NOMO-1 treated with DMSO at 0.1 percent for 48 hours (cell line): ENCODE data around the gene MRPS25.
A peak's percentile ranks its signal among the peaks of the same experiment; 100 is the strongest.

Experiments
- DNase-seq: peaks from one replicate; lab custom pipeline; 2025; ENCODE audit not compliant: unreplicated experiment; lab: John Stamatoyannopoulos, UW

The MRPS25 gene

DNA sequence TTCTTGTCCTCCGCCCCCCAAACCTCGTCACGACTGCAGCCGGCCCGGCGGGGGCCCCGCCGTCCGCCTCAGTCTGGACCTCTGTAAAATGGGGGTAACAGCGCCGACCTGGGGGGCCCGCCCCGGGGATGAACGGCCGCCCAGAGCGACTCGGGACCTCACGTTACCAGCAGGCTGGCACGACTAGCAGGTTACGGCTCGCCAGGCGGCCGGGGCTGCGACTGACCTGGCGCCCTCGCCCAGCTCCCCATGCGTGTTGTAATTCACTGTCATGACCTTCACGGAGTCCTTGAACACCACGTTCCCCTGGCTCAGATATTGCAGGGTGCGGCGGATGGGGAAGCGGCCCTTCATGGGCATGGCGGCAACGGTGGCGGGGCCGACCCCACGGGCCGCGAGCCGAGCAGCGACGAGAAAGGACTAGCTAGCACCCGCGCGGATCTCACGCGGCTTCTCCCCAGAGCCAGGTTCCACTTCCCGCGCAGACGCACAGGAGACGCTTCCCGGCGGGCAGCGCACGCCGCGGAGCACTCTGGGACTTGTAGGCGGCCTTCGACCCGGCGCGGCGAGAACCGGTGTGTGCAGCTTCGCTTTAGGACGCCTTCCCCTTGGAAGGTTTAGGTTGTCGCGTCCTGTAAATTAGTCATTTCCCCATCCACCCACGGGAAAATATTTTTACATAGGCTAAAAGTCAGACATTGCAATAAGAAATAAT is at the start of gene MRPS25:
Gene MRPS25 (minus strand): TSS at position 481 of the 715 bp plus-strand sequence. CDS start 121 bp downstream, at position 360.
- DNase-seq: peak; percentile 88

DNA sequence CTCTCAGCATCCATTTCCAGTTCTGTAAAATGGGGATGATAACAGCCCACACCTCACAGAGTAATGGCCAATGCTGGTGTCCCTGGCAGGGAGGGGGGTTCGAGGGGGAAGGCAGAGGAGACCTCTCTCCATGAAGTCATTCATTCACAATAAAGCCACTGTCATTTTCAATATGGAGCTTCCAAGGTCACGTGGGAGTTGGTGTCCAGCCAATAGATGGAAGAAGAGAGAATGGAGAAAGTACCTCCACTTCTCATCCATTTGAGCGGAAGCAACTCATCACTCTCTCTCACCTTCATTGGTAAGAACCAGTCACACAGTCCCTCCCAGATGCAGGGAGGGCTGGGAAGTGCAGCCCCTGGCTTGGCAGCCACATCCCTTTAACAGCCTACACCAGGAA is 48.8 kb upstream of the MRPS25 start:
- DNase-seq: no peak

DNA sequence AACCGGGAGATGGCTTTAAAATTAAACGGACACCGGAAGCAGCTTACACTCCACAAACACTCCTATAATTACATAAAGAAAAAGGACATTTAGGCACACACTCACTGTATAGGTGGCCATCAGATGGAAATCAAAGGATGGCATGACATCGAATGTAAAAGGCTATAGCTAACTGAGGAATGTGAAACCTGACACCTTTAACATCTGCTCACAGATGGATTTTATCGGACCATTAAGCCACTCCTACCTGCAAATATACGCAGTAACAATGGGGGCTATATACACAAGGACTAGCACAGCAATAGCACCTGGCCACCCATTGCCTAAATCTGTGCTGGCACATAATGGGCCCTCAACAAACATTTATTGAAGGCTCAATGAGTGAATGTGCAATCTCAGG is 48.4 kb upstream of the MRPS25 start:
- no peak for DNase-seq

DNA sequence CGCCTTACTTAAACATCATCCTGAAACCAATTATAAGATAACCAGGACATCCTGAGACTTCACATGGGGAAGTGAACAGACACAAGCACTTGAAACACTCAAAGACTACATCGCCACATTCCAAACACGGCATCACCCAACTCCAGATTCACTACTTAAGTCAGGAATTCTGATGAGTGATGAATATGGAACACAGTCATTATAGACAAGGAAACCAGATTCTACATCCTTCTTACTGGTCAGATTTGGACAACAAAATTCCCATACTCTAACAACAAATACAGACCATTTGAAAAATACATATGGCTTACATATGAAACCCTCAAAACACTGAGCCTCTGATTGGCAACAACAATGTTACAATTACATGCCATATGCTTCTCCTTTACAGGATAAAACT is 46.9 kb upstream of the MRPS25 start:
- DNase-seq: no peak

DNA sequence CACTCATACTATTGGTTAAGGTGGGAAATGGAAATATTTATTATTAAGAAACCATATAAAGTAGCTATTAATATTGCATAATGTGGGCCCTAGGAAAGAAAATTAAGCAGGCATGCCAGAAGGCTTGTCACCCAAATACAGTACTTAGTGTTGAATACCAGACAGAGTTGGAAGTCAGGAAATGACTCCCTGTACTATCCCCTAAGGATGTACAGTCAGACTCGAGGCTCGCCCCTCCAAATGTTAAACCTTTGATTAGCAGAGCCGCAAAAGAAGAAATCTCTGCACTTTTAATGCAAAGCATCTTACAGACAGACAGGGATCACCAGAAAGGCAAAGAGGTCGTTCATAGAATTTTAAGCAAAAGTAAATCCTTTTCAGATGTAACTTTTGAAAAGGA is 45.1 kb upstream of the MRPS25 start:
- DNase-seq: no peak

DNA sequence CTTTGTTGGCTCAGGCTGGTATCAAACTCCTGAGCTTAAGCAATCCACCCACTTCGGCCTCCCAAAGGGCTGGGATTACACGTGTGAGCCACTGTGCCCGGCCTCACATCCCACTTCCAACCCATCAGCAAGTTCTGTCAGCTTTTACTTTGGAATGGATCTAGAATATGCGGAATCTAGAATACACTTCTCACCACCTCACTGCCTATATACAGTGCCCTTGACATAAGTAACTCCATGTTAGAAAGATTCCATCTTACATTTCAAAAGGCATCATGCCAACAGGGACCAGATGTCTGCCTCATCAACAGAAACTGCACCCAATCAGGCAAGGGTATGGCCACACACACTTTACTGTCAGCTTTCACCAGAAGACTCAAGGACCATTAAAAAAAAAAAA is 43.8 kb upstream of the MRPS25 start:
- DNase-seq: no peak

DNA sequence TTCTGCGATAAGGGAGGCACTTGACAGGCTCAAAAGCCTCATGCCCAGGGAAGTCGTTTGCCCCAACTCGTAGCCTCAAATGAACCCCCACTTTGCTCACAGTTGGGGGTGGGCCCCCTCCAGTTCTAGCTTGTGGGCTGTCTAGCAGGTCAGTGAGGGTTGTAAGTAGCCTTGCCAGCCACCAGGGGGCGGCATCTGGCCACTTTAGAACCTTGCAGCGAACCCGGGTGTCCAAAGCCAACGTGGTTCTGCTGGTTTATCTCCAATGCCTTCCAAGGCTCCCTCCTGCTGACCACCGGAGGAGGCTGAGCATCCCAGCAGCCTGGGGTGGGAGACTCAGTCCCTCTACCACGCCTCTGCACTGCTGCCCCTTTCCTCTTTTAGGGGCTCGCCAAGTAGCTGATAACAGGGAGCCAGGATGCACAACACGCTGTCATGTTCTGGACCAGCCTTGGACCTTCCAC is 43.0 kb upstream of the MRPS25 start:
- peak; percentile 49 for DNase-seq

DNA sequence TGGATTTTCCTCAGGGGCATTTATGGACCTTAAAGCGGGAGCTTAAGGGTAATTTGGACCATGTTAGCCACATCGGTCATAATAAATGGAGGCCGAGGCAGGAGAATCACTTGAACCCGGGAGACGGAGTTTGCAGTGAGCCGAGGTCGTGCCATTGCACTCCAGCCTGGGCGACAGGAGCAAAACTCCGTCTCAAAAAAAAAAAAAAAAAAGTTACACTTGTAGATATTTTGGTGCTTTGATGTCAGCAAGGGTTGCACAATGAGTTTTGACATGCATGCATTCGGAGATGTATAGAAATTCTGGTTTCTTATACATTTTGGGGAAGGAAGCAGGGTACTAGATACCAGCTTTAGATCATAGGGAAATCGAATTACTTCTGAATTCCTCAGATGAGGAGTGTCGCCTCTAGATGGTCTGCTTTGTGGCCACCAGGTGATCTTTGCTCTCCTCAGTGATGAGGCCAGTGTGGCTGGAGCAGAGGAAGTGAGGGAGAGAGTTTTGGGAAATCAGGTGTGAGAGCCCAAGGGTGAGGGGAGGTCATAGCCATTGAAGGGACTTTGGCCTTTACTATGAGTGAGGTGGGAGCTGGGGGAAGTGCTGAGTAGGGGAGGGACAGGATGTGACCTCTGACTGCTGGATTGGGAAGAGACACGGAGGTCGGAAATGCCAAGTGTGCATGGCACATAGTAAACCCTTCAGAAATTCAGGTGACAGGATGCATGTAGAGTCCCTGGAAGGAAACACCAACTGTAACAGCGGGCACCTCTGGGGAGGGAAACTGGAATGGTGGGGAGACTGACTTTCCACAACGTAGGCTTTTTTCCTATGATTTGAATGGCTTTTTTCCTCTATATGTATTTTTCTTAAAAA is 42.2 kb upstream of the MRPS25 start:
- peak; percentile 48 for DNase-seq

DNA sequence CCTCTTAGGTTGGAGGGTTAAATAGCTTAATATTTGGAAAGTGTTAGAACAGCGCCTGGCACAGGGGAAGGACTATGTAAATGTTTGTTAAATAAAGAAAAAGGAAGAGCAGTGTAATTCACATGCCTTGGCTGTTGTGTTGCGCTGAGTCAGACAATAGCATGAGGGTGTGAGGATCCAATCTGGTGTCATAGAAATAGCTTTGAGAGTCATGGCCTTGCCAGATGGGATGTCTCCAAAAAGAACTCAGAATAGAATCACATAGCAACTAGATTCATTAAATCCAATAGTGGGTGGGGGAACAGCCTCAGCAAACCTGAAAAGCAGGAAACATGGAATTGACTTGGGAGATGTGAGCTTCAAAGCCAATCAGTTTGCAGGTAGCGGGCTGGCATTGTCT is 37.7 kb upstream of the MRPS25 start:
- no peak for DNase-seq

DNA sequence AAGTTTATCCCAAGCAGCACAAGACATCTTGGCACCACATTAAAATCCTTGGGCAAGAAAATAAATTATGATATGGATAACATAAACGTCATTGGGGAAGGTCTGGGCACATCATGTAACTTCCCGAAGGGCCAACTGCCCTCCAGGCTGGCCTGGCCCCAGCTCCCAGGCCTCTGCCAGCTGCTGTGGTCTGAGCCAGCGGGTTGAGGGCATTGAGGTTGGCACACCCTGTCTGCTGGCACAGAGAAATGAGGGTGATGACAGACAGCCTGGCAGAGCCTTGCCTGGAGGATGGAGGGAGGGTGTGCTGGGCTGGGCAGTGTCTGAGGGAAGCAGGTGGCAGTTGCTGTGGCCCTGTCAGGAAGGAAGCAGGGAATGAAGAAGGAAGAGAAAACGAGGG is 37.1 kb upstream of the MRPS25 start:
- DNase-seq: no peak

DNA sequence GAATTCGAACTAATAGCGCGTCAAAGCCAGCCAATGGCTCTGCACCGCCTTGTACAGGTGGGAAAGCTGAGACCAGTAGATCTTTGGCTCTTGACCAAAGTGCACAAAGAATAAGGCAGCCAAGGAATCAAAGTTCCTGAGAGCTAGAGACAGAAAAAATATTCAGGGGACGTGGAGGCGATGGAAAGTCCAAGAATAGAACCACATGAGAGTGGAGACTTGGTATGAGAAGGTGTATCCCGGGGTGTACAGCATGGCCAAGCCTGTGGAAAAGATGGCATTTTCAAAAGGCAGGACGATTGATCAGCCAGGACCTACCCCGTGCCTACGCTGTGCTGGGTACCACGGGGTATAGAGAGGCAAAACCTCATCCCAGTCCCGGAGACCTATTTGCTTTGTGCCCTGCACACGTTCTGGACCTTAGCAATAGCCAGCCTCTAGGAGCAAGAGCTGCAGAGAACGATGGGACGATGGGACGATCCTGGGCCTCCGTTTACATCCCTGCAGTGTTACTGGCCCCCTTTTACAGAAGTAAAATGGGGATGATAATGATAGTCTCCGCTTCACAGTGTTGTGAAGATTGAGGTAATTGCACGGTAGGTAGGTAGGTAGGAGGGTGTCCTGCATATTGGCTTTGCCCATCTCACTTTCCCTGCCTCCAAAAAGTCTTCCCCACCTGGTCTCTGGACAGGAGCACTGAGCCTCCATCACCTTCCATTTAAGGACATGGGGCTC is 34.4 kb upstream of the MRPS25 start:
- DNase-seq: no peak

DNA sequence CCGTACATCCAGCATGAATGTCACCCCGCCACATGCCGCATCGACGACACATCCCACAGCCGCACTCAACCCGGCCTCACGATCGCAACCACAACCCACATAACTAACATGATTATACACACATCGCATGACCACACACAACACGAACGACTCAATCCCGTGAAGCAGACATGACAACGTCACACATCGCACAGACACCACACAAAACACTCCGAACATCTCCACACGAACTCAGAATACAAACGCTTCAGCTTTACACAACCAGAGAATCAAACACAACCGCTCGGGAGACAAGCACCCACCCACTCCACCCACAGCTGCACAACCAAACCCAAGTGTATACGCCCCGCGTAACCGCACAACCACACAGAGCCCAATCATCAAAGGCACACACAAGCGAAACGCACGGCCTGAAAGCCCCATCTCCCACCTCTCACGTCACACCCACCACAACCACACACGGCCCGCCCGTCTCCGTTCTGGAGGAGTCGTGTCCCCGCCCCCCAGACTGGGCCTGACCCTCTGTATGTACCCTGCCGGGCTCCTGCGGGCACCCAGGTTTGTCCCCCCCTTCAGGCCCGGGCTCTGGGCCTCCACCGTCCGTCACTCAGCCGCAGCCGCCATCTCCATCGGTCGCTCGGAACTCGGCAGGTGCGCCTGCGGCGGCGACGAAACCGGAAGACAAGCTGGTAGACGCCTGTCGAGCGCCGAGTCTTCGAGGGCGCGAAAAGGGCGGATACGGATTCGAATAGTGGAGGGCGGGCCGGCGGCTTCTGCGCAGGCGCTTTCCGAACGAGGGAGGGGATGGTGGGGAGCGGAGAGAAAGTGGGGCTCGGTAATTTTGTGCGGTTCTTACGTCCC is 33.6 kb upstream of the MRPS25 start, which contains the start of gene RBSN:
Gene RBSN (minus strand): TSS at position 646 of the 861 bp plus-strand sequence. CDS start 3,028 bp downstream, outside the sequence.
- DNase-seq: peak; percentile 94

DNA sequence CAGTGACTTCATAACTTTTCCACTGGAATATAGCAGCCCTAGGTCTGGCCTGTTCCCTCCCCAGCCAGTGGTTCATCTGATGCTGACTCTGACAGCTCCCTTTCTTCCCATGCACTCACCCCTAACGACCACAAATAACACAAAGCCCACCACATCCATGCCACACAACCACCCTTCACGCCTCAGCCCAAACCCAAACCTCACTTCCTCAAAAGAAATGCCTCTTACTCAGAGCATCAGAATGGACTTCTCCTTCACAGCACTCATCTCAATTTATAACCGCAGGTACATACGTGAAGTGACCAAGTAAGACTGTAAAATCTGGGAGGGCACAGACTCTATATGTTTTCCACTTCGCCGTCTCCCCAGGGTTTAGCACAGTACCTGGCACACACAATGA is 32.8 kb upstream of the MRPS25 start:
- peak; percentile 57 for DNase-seq

DNA sequence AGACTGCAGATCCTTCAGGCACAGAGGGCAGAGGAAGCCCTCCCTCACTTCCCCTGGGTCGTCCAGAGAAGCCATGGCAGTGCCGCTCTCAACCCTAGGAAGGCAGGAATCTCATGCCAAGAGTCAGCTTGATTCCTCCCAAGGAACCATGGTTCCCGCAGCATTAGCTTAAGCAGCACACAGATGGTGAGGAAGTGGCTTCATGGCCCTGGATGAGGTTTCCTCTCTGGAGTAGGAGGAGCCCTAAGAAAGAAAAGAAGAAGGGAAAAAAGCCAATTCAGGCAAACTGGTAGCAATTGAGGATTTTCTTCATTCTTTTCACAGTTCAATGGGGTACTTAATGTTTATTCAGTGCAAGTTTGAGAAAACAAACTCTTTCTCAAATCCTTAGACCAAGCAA is 30.9 kb upstream of the MRPS25 start:
- DNase-seq: no peak

DNA sequence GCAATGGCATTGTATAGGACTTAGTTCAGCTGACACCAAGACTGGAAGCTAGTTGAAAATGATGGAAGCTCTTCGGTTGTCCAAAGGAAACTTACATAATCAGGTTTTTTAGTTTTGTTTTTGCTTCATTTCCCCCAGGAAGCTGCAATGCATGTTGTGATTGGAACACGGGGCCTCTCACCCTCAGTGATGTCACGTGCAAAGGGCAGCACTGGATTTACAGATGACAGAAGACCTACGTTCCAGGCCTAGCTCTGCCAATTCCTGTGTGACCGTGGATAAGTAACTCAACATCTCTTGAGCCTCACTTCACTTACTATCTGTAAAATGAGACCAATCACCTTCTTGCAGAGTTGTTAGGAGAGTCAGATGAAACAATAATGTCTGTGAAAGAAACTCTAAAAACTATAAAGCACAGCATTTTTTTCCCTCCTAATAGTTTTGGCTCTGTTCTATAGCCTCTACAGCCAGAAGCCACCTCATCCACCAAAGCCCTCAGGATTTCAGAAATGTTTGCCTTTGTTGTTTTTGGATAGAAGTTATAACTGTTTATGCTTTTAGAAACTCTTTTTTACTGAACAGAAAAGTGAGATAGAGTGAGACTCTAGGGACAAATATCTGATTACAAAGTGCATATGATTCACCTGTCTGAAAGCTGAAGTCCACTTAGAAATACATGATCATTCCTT is 29.2 kb upstream of the MRPS25 start:
- DNase-seq: no peak

DNA sequence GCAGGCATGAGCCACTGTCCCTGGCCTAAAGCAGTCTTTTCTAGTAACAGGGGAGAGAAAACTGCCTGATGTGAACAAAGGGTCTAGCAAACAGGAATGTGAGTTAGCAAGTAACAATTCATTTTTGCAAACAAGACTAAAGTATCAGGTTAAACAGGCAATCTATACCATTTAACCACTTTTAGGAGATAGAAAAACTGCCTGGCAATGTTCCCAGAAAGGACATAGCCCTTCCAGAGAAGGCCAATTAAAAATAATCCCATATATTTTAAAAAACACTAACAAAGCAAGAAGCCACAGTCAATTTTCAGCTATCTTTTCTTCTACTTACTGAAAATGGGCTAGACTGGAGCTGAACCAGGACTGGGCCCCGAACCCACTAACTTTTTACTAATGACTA is 27.6 kb upstream of the MRPS25 start:
- DNase-seq: no peak

DNA sequence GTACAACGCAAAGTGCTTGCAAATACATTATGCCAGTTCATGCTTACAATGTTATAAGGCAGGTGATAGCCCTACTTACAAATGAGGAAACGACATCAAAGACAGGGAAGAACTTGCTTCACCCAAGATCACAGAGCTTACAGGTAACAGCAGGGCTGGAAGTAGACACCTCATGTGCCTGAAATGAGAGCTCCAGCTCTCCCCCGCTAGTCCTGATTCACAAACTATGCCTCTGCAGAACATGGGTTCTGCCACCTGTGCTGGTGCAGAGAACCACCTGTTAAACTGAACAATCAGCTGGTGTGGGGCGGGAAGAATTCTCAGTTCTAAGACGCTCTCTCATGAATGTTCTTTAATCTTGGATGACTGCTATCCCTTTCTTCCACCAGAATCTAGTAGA is 26.5 kb upstream of the MRPS25 start:
- DNase-seq: no peak

DNA sequence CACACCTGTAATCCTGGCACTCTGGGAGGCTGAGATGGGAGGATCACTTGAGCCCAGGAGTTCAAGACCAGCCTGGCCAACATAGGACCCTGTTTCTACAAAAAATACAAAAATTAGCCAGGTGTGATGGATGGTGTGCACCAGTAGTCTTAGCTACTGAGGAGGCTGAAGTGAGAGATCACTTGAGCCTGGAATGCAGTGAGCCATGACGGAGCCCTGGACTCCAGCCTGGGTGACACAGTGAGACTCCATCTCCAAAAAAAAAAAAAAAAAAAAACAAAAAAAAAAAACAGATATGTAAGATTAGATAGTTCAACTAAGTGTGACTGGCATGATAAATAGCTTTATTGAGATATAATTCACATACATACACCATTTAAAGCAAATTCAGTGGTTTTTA is 24.1 kb upstream of the MRPS25 start:
- no peak for DNase-seq

DNA sequence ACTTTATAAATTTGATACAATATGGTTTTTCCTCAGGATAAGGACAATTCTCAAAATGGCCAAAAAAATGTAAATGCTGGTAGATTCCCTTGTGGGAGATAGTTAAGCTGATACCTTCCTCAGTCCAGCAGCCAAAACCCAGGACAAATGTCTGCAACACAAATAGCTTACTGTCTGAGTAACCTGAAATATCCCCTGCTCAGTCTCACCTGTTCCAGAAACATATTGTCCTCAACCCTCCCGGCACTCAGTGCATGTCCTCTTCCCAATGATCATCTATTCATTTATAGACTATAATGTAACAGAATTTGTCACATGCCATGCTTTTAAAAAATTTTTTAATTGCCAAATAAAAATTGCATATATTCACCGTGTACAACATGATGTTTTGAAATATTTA is 21.6 kb upstream of the MRPS25 start:
- DNase-seq: no peak

DNA sequence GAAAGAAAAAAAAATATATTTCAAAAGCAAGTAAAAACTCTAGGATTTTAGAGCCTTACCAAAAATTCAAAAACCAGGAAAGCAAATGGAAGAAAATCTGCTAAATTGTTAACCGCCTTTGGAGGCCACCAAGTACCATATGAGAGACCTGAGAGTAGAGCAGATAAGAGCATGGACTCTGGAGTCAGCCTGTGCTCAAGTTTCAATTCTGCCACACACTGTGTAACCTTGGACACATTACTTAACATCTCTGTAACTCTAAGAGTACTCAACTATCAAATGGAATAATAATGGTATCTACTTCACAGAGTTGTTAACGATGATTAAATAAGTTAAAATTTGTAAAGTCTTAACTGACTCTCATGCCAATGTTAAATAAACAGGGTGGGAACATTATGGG is 21.1 kb upstream of the MRPS25 start:
- no peak for DNase-seq
